Type B pancreatic cell (in vitro differentiated cells): Measurements from ENCODE around the gene TBCCD1. TPM values are rescaled to one million over a fixed set of nuclear protein-coding genes. Genes with fewer than 3 reads are reported as not detected.
"Not testable (repeated sequence)": the region's sequence is repeated elsewhere in the genome, so short reads cannot be mapped to it uniquely, and the experiment has no call there.

Experiments used
- DNase-seq: peaks from one replicate; pipeline ENCODE4 v3.0.0; 2021; ENCODE audit warnings: mixed read lengths; ENCODE audit not compliant: unreplicated experiment; ENCODE audit errors: extremely low spot score
- H3K27ac Mint-ChIP-seq: 2 replicates; pipeline ENCODE4 v1.8.0; 2021; ENCODE audit warnings: mild to moderate bottlenecking, mixed read lengths
- H3K27me3 Mint-ChIP-seq: 2 replicates; pipeline ENCODE4 v1.8.0; 2021; ENCODE audit warnings: mixed read lengths
- H3K36me3 Mint-ChIP-seq: 2 replicates; pipeline ENCODE4 v1.8.0; 2021; ENCODE audit warnings: mixed read lengths
- H3K4me1 Mint-ChIP-seq: one replicate; pipeline ENCODE4 v1.8.0; 2021; ENCODE audit warnings: mixed read lengths; ENCODE audit not compliant: unreplicated experiment
- H3K4me3 Mint-ChIP-seq: 2 replicates; pipeline ENCODE4 v1.8.0; 2021; ENCODE audit warnings: mild to moderate bottlenecking, mixed read lengths
- H3K9me3 Mint-ChIP-seq: 2 replicates; pipeline ENCODE4 v1.8.0; 2021; ENCODE audit warnings: mixed read lengths
- CTCF ChIP-seq: fragments of 200-600 bp; sonication (generic); conservative IDR thresholded peaks from 2 replicates; pipeline ENCODE4 v1.5.0; 2021; ENCODE audit warnings: antibody characterized with exemption, mild to moderate bottlenecking
- total RNA-seq: library from RNA; stranded (reverse); gene quantifications from 2 replicates; pipeline ENCODE4 v1.2.1, GENCODE V29; 2021; ENCODE audit warnings: low replicate concordance

The TBCCD1 gene
- total RNA-seq, 1 donor from 2014 or later, result 16.6 TPM

- H3K9me3 Mint-ChIP-seq, result peaks cover 8% of the 10 kb centered on the region
- H3K27ac Mint-ChIP-seq, result peak overlapping the region; percentile 49
- H3K27me3 Mint-ChIP-seq, result peaks cover 3% of the 10 kb centered on the region
- no peak overlapping the region for H3K4me3 Mint-ChIP-seq
- H3K4me1 Mint-ChIP-seq, result peaks cover 20% of the 10 kb centered on the region
- TF ChIP-seq CTCF, result no peak
- H3K36me3 Mint-ChIP-seq, result no peaks in the 10 kb centered on the region
- no peak for DNase-seq
Measured at GRCh38 chr3:186532598-186533072, 34.5 kb downstream of the TBCCD1 start.

- H3K4me3 Mint-ChIP-seq, H3K36me3 Mint-ChIP-seq, H3K9me3 Mint-ChIP-seq, H3K27me3 Mint-ChIP-seq, DNase-seq, H3K27ac Mint-ChIP-seq: not testable (repeated sequence)
- H3K4me1 Mint-ChIP-seq, result peaks cover 20% of the 10 kb centered on the region
Measured at GRCh38 chr3:186531694-186532093, 35.4 kb downstream of the TBCCD1 start.

- no peak overlapping the region for H3K4me3 Mint-ChIP-seq
- no peak for DNase-seq
- no peaks in the 10 kb centered on the region for H3K36me3 Mint-ChIP-seq
- H3K4me1 Mint-ChIP-seq, result peaks cover 26% of the 10 kb centered on the region
- peaks cover 9% of the 10 kb centered on the region for H3K9me3 Mint-ChIP-seq
- H3K27me3 Mint-ChIP-seq, result peaks cover 4% of the 10 kb centered on the region
- H3K27ac Mint-ChIP-seq, result no peak overlapping the region
- TF ChIP-seq CTCF, result no peak
Measured at GRCh38 chr3:186530415-186530814, 36.7 kb downstream of the TBCCD1 start.

- peaks cover 4% of the 10 kb centered on the region for H3K27me3 Mint-ChIP-seq
- H3K36me3 Mint-ChIP-seq, result no peaks in the 10 kb centered on the region
- H3K9me3 Mint-ChIP-seq, result peaks cover 9% of the 10 kb centered on the region
- H3K27ac Mint-ChIP-seq, result no peak overlapping the region
- TF ChIP-seq CTCF, result peak; percentile 32
- H3K4me3 Mint-ChIP-seq, result no peak overlapping the region
- no peak for DNase-seq
- peaks cover 30% of the 10 kb centered on the region for H3K4me1 Mint-ChIP-seq
Measured at GRCh38 chr3:186529201-186529999, 37.7 kb downstream of the TBCCD1 start.

GRCh38 chr3:186526256-186526606 lies 40.9 kb downstream of the TBCCD1 start:
- Mint-ChIP-seq H3K4me3 (no peak overlapping the region), H3K9me3 (peaks cover 9% of the 10 kb centered on the region), H3K4me1 (peaks cover 29% of the 10 kb centered on the region), H3K27me3 (peaks cover 4% of the 10 kb centered on the region), H3K27ac (no peak overlapping the region), H3K36me3 (no peaks in the 10 kb centered on the region)
- DNase-seq, result no peak
- no peak for TF ChIP-seq CTCF

- Mint-ChIP-seq H3K27ac (no peak overlapping the region), H3K27me3 (peaks cover 4% of the 10 kb centered on the region), H3K9me3 (peaks cover 9% of the 10 kb centered on the region), H3K4me1 (peaks cover 35% of the 10 kb centered on the region), H3K4me3 (no peak overlapping the region), H3K36me3 (no peaks in the 10 kb centered on the region)
- DNase-seq, result no peak
- no peak for TF ChIP-seq CTCF
Measured at GRCh38 chr3:186525369-186526255, 41.5 kb downstream of the TBCCD1 start.
